K562 (cell line): ENCODE measurements around the gene SP6. TPM values are rescaled to one million over a fixed set of nuclear protein-coding genes. Genes with fewer than 3 reads are reported as not detected.
A peak's percentile ranks its signal among the peaks of the same experiment; 100 is the strongest.

Experiments used
- DEAF1 ChIP-seq: fragments of 450-650 bp; formaldehyde crosslinking; IDR thresholded peaks from 2 replicates; pipeline ENCODE4 v1.4.0; 2020; ENCODE audit warnings: mild to moderate bottlenecking, moderate library complexity
- ID3 ChIP-seq, 2 experiments: fragments of 250-450 bp in 1 of 2; fragments of 450-650 bp in 1 of 2; sonication (Bioruptor Pico) in 1 of 2; IDR thresholded peaks; 2 replicates each; pipeline versions ENCODE4 v1.6.1 to v1.8.0; 2016 to 2021; ENCODE audit warnings: mild to moderate bottlenecking in 2 of 2, moderate library complexity in 2 of 2, missing compliant biosample characterization in 1 of 2, missing genetic modification characterization in 1 of 2
- IRF9 ChIP-seq: fragments of 450-650 bp; IDR thresholded peaks from 2 replicates; pipeline ENCODE4 v1.6.1; 2016; ENCODE audit warnings: missing biosample characterization, missing genetic modification characterization
- NBN ChIP-seq: fragments of 450-650 bp; IDR thresholded peaks from 2 replicates; pipeline ENCODE4 v1.6.1; 2016; ENCODE audit warnings: low read depth, mild to moderate bottlenecking
- NFIX ChIP-seq: fragments of 250-450 bp; sonication (Bioruptor Pico); IDR thresholded peaks from 2 replicates; pipeline ENCODE4 v1.4.0; 2020; ENCODE audit warnings: low read depth, mild to moderate bottlenecking, moderate library complexity
- NUFIP1 ChIP-seq: fragments of 450-650 bp; IDR thresholded peaks from 2 replicates; pipeline ENCODE4 v1.6.1; 2018; ENCODE audit not compliant: partially characterized antibody
- POLR2G ChIP-seq: fragments of 200-400 bp; formaldehyde crosslinking; IDR thresholded peaks from 2 replicates; pipeline ENCODE4 v1.6.1; 2017; ENCODE audit warnings: low read depth, mild to moderate bottlenecking, antibody characterized with exemption, low read length, moderate library complexity
- POLR3G ChIP-seq: IDR thresholded peaks from 2 replicates; pipeline ENCODE4 v1.6.1; 2011; ENCODE audit not compliant: insufficient read length, insufficient replicate concordance; ENCODE audit errors: extremely low read depth
- RBM25 ChIP-seq: fragments of 200-400 bp; formaldehyde crosslinking; IDR thresholded peaks from 2 replicates; pipeline ENCODE4 v1.6.1; 2018; ENCODE audit warnings: low read length, low read depth, moderate library complexity; ENCODE audit not compliant: severe bottlenecking
- RNF2 ChIP-seq: sonication (generic); IDR thresholded peaks from 2 replicates; pipeline ENCODE4 v1.6.1; 2016
- RREB1 ChIP-seq: fragments of 250-450 bp; sonication (Bioruptor Pico); IDR thresholded peaks from 2 replicates; pipeline ENCODE4 v1.4.0; 2020
- SNIP1 ChIP-seq: fragments of 450-650 bp; IDR thresholded peaks from 2 replicates; pipeline ENCODE4 v1.7.1; 2017; ENCODE audit warnings: low read depth, mild to moderate bottlenecking
- TAF7 ChIP-seq: fragments of 450-650 bp; IDR thresholded peaks from 2 replicates; pipeline ENCODE4 v1.6.1; 2016; ENCODE audit warnings: missing genetic modification characterization, missing compliant biosample characterization
- TSC22D4 ChIP-seq: fragments of 450-650 bp; IDR thresholded peaks from 2 replicates; pipeline ENCODE4 v1.6.1; 2016; ENCODE audit warnings: missing genetic modification characterization, missing biosample characterization, control low read depth
- ZBTB33 ChIP-seq: sonication (generic); formaldehyde crosslinking; IDR thresholded peaks from 2 replicates; pipeline ENCODE4 v1.8.1; 2023; ENCODE audit warnings: mild to moderate bottlenecking, missing genetic modification reagents
- ZNF668 ChIP-seq: fragments of 250-450 bp; sonication (Bioruptor Pico); IDR thresholded peaks from 2 replicates; pipeline ENCODE4 v1.8.0; 2022; ENCODE audit warnings: mild to moderate bottlenecking, inconsistent platforms
- ZNF717 ChIP-seq: fragments of 250-450 bp; sonication (Bioruptor Pico); IDR thresholded peaks from 2 replicates; pipeline ENCODE4 v1.5.0; 2021
- polyA plus RNA-seq, 8 experiments: library from polyadenylated mRNA; depleted of rRNA in 4 of 8; stranded (reverse) in 5 of 8; unstranded in 3 of 8; fragments of >200 nt; fragmentation: Nextera tagmentation in 2 of 8; fragmentation: Illumina TruSeq in 1 of 8; extraction: Ambion mirVana in 2 of 8; extraction: Trizol in 1 of 8; gene quantifications; 2 replicates each; pipeline versions ENCODE4 v1.2.1 to v1.2.3, GENCODE V29; 2011 to 2014; ENCODE audit warnings: inconsistent platforms in 1 of 8, missing spikeins in 1 of 8
- total RNA-seq, 7 experiments: library from RNA; depleted of rRNA in 6 of 7; stranded (reverse); fragments of >200 nt in 6 of 7; fragmentation: Illumina TruSeq in 2 of 7; extraction: Trizol in 2 of 7; gene quantifications; 2 replicates each; pipeline versions ENCODE4 v1.2.1 to v1.2.3, GENCODE V29; 2011 to 2021; ENCODE audit warnings: low replicate concordance in 1 of 7

SP6 gene
- total and polyA plus RNA-seq, 9 of the 15 experiments (the other 6 are each of a cell fraction or from before 2014, with no cell fraction given): 0.11 to 7.9 (median 2.2) TPM

GRCh38 chr17:47840742-47841487 is 10.0 kb downstream of the SP6 start, which contains the start of gene SCRN2 (continued):
- no peak; the same call in 1 of the 2 replicates for TF ChIP-seq RREB1
- TF ChIP-seq RBM25: no peak
- TF ChIP-seq ZBTB33 (CRISPR knock-in tag): peak; percentile 86; the same call in 1 of the 2 replicates
- TF ChIP-seq NBN: peak; percentile 52
- no peak for TF ChIP-seq TAF7 (tag)
- no peak for TF ChIP-seq POLR3G
- peak; percentile 97 for TF ChIP-seq DEAF1
- no peak for TF ChIP-seq NFIX (CRISPR knock-in tag)
- TF ChIP-seq RNF2: no peak
- TF ChIP-seq TSC22D4 (tag): no peak
- no peak for TF ChIP-seq ZNF668
- no peak for TF ChIP-seq ID3 (CRISPR knock-in tag; IDR thresholded peaks at IDR 0.05)
- TF ChIP-seq ID3 (tag; IDR thresholded peaks at IDR 0.05): no peak
- TF ChIP-seq ZNF717 (CRISPR knock-in tag): no peak
- TF ChIP-seq POLR2G: peak; percentile 76
- no peak for TF ChIP-seq NUFIP1
- no peak for TF ChIP-seq IRF9 (tag)
- TF ChIP-seq SNIP1: no peak
